MCF 10A (cell line): ENCODE data around the gene ZNF670. TPM values are rescaled to one million over a fixed set of nuclear protein-coding genes. Genes with fewer than 3 reads are reported as not detected.
A peak's percentile ranks its signal among the peaks of the same experiment; 100 is the strongest.

Experiments used
- BruUV-seq: library from RNA; stranded (reverse); fragments of 400-500 nt; replicated peaks from 2 replicates; lab custom pipeline; 2021; lab: Mats Ljungman, UMichigan
- CTCF ChIA-PET: fragments of 300-600 bp; sonication (Branson Sonifier 250); formaldehyde crosslinking; extraction: SDS; loops from one replicate; lab custom pipeline; 2021; ENCODE audit warnings: antibody characterized with exemption, inconsistent platforms; lab: Yijun Ruan, JAX
- POLR2A ChIA-PET: fragments of 300-600, 350-650 bp; sonication (Branson Sonifier 250); formaldehyde crosslinking; extraction: SDS; loops from one replicate; lab custom pipeline; 2020; ENCODE audit warnings: antibody characterized with exemption, inconsistent platforms; lab: Yijun Ruan, JAX
- DNase-seq: peaks from one replicate; pipeline ENCODE4 v3.0.0-alpha.2; 2018; ENCODE audit not compliant: unreplicated experiment
- H3K27ac Mint-ChIP-seq: one replicate; pipeline ENCODE4 v1.8.0; 2022; ENCODE audit warnings: mild to moderate bottlenecking, low read depth, mixed read lengths; ENCODE audit not compliant: unreplicated experiment
- H3K27me3 Mint-ChIP-seq: one replicate; pipeline ENCODE4 v1.8.0; 2022; ENCODE audit warnings: mixed read lengths; ENCODE audit not compliant: insufficient read depth, unreplicated experiment
- H3K36me3 Mint-ChIP-seq: one replicate; pipeline ENCODE4 v1.8.0; 2022; ENCODE audit warnings: mild to moderate bottlenecking, moderate library complexity, mixed read lengths; ENCODE audit not compliant: insufficient read depth, unreplicated experiment
- H3K4me1 Mint-ChIP-seq: one replicate; pipeline ENCODE4 v1.8.0; 2022; ENCODE audit warnings: mixed read lengths; ENCODE audit not compliant: insufficient read depth, unreplicated experiment
- H3K4me3 Mint-ChIP-seq: one replicate; pipeline ENCODE4 v1.8.0; 2022; ENCODE audit warnings: mild to moderate bottlenecking, moderate library complexity, mixed read lengths; ENCODE audit not compliant: unreplicated experiment
- H3K9me3 Mint-ChIP-seq: one replicate; pipeline ENCODE4 v1.8.0; 2022; ENCODE audit warnings: mixed read lengths; ENCODE audit not compliant: unreplicated experiment
- intact Hi-C: fragments of 100-400 bp; cut with micrococcal nuclease; formaldehyde crosslinking; loops from 2 replicates; pipeline ENCODE4 v1.14.1; 2022
- total RNA-seq: library from RNA; stranded (reverse); gene quantifications from 2 replicates; pipeline ENCODE4 v1.2.3, GENCODE V29; 2022
- TF ChIP-seq, protein P1 (sequence below): fragments of 200-600 bp; IDR thresholded peaks from one replicate; pipeline ENCODE4 v1.8.0; 2022; ENCODE audit warnings: antibody characterized with exemption, mild to moderate bottlenecking; ENCODE audit not compliant: unreplicated experiment

ZNF670 gene
- total RNA-seq, 1 experiment from 2014 or later, result 7.1 TPM

GRCh38 chr1:247111700-247112478, 33.3 kb upstream of the ZNF670 start:
- intact Hi-C loops, result no loop called here
- Mint-ChIP-seq H3K36me3 (no peaks in the 10 kb centered on the region), H3K9me3 (peaks cover 18% of the 10 kb centered on the region), H3K27ac (no peak overlapping the region), H3K4me3 (peak overlapping the region; percentile 39), H3K4me1 (peaks cover 13% of the 10 kb centered on the region), H3K27me3 (no peaks in the 10 kb centered on the region)
- BruUV-seq, result no TSS peak
- DNase-seq, result no peak
- TF ChIP-seq, protein P1, sequence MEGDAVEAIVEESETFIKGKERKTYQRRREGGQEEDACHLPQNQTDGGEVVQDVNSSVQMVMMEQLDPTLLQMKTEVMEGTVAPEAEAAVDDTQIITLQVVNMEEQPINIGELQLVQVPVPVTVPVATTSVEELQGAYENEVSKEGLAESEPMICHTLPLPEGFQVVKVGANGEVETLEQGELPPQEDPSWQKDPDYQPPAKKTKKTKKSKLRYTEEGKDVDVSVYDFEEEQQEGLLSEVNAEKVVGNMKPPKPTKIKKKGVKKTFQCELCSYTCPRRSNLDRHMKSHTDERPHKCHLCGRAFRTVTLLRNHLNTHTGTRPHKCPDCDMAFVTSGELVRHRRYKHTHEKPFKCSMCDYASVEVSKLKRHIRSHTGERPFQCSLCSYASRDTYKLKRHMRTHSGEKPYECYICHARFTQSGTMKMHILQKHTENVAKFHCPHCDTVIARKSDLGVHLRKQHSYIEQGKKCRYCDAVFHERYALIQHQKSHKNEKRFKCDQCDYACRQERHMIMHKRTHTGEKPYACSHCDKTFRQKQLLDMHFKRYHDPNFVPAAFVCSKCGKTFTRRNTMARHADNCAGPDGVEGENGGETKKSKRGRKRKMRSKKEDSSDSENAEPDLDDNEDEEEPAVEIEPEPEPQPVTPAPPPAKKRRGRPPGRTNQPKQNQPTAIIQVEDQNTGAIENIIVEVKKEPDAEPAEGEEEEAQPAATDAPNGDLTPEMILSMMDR, result no peak
- ChIA-PET POLR2A (interaction anchor here (0.8 kb wide), 1 partner anchor 98 kb away, joined by 3 read pairs; no protein-coding TSS in a partner anchor), CTCF (interaction anchor here (0.6 kb wide), 2 partner anchors 98 to 110 kb away, joined by 3 to 5 read pairs; no protein-coding TSS in a partner anchor)

DNA sequence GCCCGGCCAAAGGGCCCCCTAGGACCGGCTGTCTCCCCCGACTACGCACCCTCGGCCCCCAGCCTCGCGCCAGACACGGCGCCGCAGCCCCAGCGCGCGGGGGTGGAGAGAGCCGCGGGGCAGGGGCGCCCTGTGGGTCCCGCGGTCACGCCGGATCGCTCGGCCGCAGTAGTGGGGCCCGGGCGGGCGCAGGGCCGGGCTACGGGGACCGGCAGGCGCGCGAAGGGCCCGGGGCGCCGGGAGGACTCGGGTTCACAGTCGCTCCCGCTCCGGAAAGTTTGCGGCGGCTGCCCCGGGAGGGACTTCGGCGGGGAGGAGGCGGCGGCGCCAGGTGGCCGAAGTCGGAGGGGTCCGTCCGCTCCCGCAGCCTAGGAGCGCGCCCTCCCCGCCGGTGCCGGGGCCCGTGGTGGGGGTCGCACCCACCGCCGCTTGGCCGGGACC, 32.7 kb upstream of the ZNF670 start:
- no peak overlapping the region for H3K27ac Mint-ChIP-seq
- ChIA-PET POLR2A (interaction anchor here (0.8 kb wide), 1 partner anchor 99 kb away, joined by 3 read pairs; no protein-coding TSS in a partner anchor), CTCF (interaction anchor here (0.6 kb wide), 1 partner anchor 111 kb away, joined by 3 read pairs; no protein-coding TSS in a partner anchor)
- peaks cover 13% of the 10 kb centered on the region for H3K4me1 Mint-ChIP-seq
- intact Hi-C loops, result no loop called here
- peaks cover 19% of the 10 kb centered on the region for H3K9me3 Mint-ChIP-seq
- H3K36me3 Mint-ChIP-seq, result no peaks in the 10 kb centered on the region
- peak overlapping the region; percentile 66 for H3K4me3 Mint-ChIP-seq
- BruUV-seq, result no TSS peak
- H3K27me3 Mint-ChIP-seq, result no peaks in the 10 kb centered on the region
- TF ChIP-seq, protein P1, result no peak
- no peak for DNase-seq

DNA sequence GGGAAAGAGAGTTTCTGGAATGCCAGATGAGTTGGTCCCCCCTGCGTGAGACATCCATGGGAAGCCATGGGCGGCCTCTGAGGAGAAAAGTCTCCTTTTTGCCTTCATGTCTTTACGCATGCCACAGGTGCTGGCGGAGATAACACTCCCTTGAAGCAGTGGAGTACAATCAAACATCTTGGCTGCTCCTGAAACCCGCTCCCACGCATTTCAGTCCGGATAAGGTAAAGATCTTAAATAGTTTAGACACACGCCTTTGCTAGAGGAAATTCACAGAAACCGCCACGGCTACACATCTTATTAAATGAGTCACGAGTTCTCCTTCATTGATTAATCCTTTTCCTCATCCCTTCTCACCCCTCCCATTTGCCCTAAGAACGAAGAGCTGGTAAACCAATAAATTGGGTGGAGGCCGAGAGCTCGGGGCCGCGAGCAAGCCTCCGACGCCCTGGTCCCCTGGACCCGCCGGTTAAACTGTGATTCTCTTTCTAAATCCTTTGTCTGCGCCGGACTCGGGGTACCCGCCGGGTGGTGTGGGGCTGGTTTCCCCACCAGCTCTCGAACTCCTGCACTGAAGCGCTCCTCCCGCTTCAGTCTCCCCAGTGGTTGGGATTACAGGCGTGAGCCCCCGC, 32.1 kb upstream of the ZNF670 start:
- ChIA-PET POLR2A (no interaction called here), CTCF (no interaction called here)
- DNase-seq, result no peak
- no peaks in the 10 kb centered on the region for H3K27me3 Mint-ChIP-seq
- no peak overlapping the region for H3K27ac Mint-ChIP-seq
- peaks cover 13% of the 10 kb centered on the region for H3K4me1 Mint-ChIP-seq
- peak overlapping the region; percentile 66 for H3K4me3 Mint-ChIP-seq
- TF ChIP-seq, protein P1, result no peak
- BruUV-seq, result no TSS peak
- peaks cover 22% of the 10 kb centered on the region for H3K9me3 Mint-ChIP-seq
- H3K36me3 Mint-ChIP-seq, result no peaks in the 10 kb centered on the region
- intact Hi-C loops, result no loop called here

DNA sequence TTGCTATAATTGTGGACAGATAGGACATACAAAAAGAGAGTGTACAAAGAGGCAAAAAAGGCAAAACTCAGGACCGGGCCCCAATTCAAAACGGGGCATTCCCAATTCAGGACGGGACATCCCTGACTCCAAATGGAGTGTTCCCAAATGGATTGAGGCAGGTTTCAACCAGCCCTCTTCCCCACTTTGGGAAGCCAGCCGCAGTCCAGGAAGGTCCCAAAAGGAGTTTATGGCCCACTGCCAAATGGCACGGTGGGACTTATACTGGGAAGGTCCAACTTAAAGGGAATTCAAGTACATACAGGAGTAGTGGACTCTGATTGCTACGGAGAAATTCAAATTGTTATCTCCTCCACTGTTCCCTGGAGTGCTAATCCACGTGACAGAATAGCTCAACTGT, 29.1 kb upstream of the ZNF670 start:
- peaks cover 34% of the 10 kb centered on the region for H3K9me3 Mint-ChIP-seq
- no TSS peak for BruUV-seq
- no peaks in the 10 kb centered on the region for H3K27me3 Mint-ChIP-seq
- CTCF ChIA-PET, result interaction anchor here (1.1 kb wide), 1 partner anchor 8 kb away, joined by 3 read pairs; no protein-coding TSS in a partner anchor
- POLR2A ChIA-PET, result interaction anchor here (0.6 to 1.9 kb wide), 2 partner anchors 14 to 29 kb away, joined by 3 to 6 read pairs; partner anchors contain the start of gene ZNF670
- H3K4me3 Mint-ChIP-seq, result no peak overlapping the region
- peaks cover 12% of the 10 kb centered on the region for H3K36me3 Mint-ChIP-seq
- H3K27ac Mint-ChIP-seq, result no peak overlapping the region
- no peak for DNase-seq
- intact Hi-C loops, result no loop called here
- peaks cover 12% of the 10 kb centered on the region for H3K4me1 Mint-ChIP-seq
- TF ChIP-seq, protein P1, result no peak
